NCI-H1417 (cell line): ENCODE data around the gene WDPCP.
"Not testable (repeated sequence)": the region's sequence is repeated elsewhere in the genome, so short reads cannot be mapped to it uniquely, and the experiment has no call there.

Experiments
- DNase-seq, 3 experiments: peaks; one replicate each; lab custom pipeline; 2025; lab: John Stamatoyannopoulos, UW

WDPCP gene

DNA sequence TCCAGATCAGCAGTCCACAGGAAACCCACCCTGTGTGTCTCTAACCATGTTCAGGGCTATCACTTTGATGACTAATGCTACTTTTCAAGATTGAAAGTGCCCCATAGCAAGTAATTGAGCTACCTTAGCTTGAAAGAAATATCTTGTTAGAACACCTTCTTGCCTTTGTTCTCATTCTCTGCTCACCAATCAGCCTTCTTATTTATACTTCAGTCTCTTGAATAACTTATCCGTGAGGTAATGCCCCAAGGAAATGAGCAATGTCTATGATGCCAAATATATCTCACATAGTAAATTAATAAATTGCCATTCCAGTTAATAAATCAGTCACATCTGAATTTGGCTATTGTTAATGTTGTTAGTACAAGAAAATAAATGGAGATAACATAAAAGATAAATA lies 141.6 kb downstream of the WDPCP start:
- no peak for DNase-seq

DNA sequence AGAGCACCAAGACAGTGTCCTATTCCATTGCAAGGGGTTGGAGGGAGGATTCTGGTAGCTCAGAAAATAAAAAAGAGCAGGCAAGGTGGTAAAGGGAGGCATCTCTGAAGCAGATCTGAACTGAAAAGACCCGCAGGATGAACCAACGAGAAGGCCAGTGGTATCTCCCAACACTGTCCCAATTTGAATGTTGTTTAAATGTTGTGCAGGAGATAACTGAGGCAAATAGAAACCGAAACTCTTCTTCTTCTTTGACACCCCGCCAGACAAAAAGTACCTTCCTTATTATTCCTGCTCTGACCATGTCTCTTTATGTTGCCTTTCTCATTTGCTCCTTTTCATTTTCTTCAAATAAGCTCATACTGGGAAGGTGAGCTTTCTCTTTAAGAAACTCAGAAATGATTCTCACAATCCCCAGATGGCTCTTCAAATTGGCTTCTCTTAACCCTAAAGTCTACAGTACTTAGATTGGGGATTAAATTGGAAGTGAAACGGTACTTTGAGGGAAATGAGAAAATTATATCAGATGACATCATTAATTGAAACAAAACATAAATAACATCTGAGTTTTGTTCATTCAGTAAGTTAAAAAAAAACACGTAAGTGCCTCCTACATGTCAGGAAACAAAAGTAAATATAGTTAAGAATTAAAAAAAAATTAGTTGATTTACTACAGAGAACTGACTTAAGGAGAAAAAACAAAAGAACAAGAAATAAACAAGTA lies 143.6 kb downstream of the WDPCP start:
- no peak for DNase-seq

DNA sequence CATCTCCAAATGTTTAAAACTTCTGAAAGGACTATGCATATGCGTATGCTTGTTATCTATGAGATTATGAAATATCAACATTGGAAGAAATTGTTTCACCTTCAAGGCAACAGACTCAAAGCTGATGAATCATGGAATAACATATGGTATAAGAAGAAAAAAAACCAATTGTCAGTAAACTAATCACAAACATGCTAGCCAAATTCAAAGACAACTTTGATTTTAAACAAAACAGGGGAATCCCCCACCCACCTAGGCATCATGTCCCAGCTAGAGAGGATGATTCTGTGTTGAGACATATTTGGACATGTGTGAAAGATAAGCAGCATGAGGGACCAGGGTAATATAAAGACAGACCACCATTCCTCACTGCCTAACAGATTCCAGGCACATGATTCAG lies 147.7 kb downstream of the WDPCP start:
- DNase-seq: no peak

DNA sequence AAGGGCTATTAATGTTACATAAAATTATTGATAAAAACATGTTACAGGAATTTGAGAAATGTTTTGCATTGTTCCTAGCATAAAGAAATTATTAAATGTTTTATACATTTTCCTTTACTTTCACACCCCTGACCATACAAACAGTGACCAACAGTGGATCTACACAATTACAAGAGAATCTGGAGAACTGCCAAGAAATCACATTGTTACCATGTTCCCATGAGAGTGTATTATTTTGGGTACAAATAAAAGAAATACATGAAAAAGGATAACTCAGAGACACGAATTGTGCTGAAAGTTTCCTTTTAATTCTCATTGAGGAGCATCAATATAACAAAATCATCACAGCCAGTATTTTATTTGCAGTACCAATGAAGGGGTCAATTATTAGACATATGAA lies 150.1 kb downstream of the WDPCP start:
- DNase-seq: peak in 1 of 3 experiments; percentile 59

DNA sequence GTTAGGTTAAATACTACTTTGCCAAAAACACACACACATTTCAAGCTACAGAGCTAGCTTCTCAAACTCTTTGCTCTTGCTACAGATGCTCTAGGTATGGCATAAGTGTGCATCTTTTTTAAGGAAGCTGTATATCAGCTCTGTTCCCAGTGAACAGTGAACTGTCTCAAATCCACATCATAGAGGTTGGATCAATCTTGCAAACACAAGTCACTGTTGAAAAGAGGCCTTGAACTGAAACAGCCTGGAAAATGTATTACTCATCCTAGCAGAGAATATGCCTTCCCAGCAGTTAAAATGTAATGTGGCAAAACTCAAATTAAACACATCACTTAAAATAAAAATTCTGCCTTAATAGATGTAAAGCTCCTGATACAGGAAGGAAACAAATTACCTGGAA lies 151.8 kb downstream of the WDPCP start:
- no peak for DNase-seq

DNA sequence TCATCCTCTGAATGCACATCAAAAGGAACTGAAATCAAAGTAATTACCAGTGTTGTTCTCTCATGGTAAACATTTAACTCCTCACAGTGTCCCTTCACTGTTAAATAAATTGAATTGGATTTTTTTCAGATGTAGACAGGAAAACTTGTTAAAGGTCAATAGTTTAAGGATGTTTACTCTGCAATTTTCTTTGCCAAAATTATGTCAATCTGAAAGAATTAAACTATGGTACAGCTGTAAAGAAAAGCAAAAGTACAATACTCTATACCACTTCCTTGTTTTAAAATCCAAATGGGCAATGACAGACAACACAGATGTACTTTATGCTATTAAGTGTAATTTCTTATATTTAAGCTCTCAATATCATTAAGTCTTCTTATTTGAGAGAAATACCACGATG lies 153.2 kb downstream of the WDPCP start:
- DNase-seq: no peak

DNA sequence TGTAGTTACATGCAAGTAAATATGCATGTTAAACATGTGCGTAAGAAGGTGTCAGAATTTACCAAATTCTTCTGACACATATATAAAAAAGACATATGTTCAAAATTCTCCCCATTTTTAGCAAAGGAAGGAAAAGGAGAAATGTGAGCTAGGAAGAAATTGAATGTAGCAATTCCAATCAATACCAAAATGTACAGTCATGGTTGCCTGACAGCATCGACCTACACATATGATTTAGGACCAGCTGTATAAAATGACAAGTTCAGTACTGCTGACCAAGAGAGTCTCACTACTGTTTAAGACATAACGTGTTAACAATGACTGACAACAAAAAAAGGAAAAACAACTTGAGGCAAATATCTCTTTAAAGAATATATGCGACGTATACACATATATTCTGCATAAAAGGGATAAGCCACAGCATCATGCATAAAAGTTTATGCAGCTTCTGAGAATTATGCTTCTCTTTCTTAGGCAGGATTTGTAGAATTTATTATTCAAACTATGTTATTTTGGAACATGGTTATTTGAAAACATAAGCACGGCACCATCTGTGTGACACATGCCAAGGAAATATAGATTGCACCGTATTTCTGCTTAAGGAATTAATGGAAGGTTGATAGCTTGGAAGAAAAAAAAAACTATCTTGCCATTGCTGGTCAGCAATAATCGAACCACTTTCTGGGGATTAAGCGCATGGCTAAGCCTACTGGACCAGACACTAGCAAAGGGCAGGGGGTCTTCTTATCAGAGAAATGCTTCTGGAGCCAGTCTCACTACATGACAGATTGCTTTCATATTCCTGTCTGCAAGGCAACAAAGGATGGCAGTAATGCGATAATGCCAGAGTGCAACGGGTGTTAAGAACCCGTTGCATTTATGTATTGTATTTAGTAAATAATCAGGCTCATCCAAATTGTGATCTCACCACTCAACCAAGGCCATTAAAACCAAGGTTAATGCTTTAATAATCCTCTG lies 154.0 kb downstream of the WDPCP start:
- peak in 1 of 3 experiments; percentile 45 for DNase-seq

DNA sequence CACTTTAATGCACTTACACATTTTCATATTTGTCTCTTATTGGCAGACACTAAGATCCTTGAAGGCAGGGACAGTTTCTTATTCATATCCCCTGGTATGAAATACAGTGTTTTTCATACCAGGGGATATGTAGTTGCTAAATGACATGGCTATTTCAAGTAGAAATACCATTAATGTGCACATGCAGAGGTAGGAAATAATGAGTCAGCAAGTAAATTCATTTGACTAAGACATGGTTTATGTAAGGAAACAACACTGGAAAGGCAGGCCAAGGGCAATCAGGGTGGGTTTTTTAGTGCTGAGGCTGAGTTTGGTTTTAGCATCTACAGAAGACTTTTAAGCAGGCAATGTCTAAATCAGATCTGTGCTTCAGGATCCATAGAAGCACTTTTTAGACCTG lies 155.9 kb downstream of the WDPCP start:
- DNase-seq: no peak

DNA sequence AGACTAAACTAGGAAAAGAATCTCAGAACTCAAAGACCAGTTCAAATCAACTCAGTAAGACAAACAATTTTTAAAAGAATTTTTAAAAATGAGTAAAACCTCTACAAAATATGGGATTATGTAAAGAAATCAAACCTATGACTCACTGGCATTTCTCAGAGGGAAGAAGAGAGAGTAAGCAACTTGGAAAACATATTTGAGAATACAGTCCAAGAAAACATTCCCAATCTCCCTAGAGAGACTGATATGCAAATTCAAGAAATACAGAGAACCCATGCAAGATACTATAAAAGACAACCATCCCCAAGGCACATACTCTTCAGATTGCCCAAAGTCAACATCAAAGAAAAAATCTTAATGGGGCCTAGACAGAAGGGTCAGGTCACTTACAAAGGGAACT lies 162.7 kb downstream of the WDPCP start:
- no peak for DNase-seq

DNA sequence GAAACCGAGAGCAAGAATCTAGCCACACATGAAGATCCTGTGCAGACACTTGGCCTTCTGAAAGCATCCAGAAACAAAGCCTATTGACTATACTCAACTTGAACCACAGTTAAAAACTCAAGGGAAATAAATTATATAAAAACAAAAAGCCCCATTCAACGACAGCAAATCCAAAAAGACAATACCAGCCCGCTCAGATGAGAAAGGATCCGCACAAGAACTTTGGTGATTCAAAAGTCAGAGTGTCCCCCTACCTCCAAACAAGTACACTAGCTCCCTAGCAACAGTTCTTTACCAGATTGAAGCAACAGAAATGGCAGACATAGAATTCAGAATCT lies 163.2 kb downstream of the WDPCP start:
- no peak for DNase-seq

DNA sequence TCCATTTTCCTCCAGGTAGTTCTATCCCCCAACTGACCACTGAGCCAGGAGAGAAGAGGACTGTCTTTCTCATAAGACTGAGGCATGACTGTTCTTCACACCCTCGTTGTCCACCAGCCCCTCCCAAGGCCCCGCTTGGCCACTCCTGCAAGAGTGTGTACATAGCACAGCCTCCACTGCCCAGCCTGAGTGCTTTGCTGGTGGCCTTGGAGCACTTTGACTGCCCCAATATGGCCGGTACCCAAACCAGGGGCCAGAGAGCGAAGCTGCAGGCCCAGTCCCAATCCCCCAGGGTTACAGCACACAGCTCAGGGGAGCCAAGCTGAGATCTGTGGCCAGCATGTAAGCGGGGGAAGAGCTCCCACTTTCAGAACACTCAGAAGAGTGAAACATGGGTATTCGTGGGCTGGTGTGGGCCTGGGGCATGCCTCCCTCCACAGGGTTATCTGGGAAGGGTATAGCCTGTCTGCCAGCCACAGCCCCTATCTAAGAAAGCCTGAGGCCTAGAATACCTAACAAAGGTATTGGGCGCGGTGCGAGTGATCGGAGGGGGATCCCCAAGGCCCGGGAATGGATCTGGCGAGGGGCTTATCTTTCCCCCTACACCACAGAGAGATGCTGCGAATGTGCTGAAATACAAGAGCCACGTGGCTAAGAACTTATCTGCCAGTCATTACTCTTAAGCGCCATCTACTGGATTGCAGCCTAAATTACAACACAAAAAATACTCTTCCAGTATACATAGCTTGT lies 163.8 kb downstream of the WDPCP start:
- peak in 2 of 3 experiments; percentile 11 to 44 for DNase-seq

DNA sequence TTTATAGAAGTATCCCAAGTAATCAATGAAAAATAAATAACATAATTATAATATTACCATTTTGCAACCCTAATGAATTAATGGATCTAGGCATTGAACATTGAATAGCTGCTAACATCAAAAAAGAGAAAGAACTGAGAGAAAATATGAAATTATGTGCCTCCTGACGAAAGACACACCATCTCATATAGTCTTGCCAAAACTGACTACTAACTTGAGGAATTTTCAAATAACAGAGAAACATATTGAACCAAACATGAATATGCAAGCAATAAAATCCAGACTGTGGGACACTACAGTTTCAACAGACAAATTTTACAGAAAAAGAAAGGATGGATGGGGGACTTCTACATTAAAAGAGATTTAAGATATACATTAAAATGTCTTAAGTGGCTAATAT lies 165.7 kb downstream of the WDPCP start:
- DNase-seq: no peak

DNA sequence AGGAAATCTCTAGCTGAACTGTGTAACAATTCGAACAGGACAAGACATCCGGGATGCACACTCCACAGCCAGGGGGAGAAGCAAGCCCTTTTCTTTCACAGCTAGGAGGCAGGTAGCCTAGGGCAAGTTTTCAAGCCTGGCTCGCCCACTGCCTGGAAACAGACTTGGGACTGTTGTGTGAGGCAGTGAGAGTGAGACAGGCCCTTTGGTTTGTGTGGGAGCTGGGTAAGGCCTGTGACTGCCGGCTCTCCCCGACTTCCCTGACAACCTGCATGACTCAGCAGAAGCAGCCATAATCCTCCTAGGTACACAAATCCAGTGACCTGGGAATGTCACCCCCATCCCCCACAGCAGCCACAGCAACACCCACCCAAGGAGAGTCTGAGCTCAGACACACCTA lies 179.7 kb downstream of the WDPCP start:
- no peak for DNase-seq

DNA sequence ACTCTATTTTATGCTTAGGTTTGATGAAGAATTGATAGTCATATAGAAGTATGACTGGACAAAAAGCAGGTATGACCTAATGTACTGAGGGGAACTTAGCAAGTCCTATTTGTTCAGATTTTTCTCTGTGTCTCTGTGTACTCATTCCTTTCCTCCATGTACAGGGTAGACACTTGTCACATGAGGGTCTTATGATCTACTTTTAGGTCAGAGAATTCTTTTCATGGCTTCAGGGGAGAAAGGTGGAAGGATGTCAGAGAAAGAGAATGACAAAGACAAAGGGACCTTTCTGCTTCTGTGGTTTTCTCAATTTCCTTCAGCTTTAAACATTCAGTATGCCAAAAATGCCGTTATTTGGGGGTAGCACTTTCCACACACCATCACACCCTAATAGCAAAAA lies 181.6 kb downstream of the WDPCP start:
- DNase-seq: no peak

DNA sequence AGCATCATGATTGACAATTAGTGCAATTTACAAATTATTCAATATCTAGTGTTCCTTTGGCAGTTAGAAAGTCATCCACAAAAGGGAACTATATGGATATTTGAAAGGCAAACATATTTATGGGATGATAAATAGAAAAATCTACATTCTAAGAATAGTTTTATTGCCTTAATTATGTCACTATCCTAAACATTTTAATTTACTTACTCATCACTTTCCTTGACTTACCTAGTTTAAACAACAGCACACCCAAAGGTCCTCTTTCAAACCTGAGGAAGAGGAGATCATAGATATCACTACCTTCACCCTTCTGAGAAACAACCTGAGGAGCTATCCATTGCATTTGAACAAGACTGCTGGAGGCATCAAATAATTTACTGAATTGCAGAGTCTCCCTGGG lies 184.5 kb downstream of the WDPCP start:
- DNase-seq: no peak

DNA sequence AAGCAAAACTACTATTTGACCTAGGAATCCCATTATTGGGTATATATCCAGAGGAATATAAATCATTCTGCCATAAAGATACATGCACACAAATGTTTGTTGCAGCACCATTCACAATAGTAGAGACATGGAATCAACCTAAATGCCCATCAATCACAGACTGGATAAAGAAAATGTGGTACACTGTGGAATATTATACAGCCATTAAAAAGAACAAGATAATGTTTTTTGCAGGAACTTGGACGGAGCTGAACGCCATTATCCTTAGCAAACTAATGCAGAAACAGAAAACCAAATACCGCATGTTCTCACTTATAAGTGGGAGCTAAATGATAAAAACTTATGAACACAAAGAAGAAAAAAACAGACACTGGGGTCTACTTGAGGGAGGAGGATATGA lies 185.4 kb downstream of the WDPCP start:
- not testable (repeated sequence) for DNase-seq

DNA sequence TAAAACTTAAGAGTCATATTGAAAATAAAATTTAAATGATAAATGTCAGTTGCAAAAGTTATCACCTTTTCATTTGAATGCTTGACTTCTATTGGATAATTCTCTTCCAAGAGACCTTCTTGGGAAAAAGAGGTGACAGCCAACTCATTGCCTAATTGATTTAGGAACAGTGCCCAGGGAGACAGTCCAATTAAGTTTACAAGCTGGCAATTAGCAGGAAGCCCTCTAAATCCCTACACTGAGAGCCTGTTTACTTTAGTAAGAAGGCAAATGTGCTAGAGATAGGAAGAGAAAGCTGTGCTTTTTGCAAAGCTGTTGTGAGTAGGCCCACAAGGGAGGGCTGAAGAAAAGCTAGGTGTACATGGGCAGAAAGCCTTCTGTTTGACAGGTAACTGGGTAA lies 189.1 kb downstream of the WDPCP start:
- peak in 2 of 3 experiments; percentile 56 to 90 for DNase-seq

DNA sequence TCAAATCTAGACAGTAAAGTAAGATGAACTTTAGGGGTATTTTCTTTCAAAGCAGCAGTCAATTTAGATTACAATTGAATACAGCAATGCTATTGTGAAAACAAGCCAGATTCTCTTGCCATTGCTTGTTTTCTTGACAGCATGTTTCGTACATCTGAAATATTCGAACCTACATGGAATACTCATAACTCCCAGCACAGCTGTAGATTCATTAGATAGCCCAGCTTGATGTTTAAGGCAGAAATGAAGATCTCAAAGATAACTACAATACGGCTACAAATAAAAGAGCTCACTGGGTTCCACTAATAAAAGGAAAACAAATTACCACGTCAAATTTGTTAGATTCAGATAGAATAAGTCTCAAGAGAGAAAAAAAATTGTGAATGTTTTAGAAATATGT lies 208.8 kb downstream of the WDPCP start:
- DNase-seq: no peak

DNA sequence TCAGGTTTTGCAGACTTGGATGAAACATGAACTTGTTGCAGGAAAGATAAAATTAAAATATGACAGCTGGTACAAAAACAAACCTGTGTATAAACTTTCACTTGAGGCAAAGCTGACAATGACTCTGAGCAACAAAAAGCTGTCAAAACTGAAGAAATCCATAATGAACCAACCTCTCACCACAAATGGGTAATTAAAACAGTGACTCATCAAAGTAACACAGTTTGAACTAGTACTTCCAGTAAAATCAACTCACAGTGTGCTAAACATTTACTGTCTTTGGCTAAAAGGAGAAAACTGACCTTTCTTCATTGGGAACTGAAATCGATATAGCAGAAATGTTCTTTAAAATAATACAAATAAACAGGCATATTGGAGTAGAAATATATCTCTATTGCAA lies 209.7 kb downstream of the WDPCP start:
- DNase-seq: no peak

DNA sequence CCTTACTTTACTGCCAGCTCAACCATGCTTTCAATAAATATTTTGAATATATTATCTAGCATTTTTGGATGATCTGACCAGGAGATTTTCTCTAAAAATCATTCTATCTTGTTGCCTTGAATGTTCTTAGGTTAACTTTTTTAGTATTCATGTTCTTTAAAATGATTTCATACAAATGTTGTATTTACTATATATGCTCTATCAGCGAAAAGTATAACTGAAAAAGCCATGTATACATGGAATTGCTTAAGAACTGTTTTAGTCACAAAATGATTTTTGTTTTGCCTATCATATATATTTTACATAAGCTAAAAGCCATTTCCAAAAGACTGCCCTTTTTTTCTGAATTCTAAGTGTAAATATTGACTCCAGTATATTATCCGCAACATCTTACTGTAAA lies 213.9 kb downstream of the WDPCP start:
- DNase-seq: no peak

DNA sequence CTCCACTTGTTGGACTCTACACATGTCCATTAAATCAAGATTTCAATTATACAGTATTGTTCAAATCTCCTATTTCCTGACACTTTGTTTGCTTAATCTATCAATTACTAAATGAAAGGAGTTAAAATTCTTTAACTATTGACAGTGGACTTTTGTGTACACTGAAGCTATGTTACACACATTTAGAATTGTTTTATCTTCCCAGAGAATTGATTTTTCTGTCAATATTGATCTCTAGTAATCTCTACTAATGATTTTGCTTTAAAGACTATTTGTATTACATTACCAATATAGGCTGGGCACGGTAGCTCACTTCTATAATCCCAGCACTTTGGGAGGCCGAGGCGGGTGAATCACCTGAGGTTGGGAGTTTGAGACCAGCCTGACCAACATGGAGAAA lies 215.7 kb downstream of the WDPCP start:
- no peak for DNase-seq

DNA sequence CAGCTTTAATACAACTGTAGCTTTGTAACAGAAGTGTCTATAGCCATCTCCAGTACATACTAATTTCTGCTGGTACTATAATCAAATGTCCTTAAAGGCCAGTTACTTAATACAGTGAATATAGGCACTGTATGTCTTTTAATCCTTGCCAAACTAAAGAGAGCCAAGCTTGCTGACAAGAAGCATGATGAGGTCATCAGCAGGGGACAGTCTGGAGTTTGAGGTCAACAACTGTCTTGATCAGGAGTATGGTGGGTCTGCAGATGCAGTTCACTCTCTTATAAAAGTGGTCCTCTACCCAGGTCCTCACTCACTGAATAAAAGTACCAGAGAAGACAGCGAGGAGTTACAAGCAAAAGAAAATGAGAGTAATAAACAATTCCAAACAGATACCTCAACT lies 219.1 kb downstream of the WDPCP start:
- no peak for DNase-seq

DNA sequence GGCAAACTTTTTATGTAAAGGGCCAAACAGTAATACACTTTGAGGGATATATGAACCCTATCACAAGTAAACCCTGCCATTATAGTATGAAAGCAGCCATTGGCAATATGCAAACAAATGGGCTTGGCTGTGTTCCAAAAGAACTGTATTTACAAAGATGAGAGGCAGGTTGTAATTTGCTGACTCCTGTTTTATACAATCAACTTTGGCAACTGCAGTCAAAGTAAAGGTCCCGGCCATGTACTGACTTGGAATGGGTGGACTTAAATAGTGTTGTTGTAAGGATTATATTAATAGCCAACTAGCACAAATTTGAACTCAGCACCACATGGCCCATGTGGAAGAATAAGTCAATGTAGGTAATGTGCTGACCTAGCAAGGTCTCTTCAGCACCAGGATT lies 223.4 kb downstream of the WDPCP start:
- DNase-seq: peak; percentile 66 to 91 (median 74)
